ENCODE results near the gene EXOC6. TPM values are rescaled to one million over a fixed set of nuclear protein-coding genes. Genes with fewer than 3 reads are reported as not detected.

Gene EXOC6
- total RNA-seq, 8 experiments from 2014 or later, result 1.9 to 24.3 (median 14.6) TPM

GRCh38 chr10:92826061-92826460, 22.3 kb upstream of the EXOC6 start:
- Histone ChIP-seq H3K4me3 (no peak overlapping the region), H3K4me1 (replicated peaks in 1 of 2) (peaks cover 0 to 5% of the 10 kb centered on the region in 2 donors), H3K27ac (no peak overlapping the region)
- in situ Hi-C loops (cut with MboI; ENCODE audit: low pct_unique_long_range_greater_than_20kb in 2 of 9, low sequenced_read_pairs in 9 of 9, unreplicated experiment in 9 of 9), result no loop called here
- ATAC-seq (replicated peaks in 6 of 8), result no peak
- WGBS, 10 experiments, result 39 to 97% (median 75%) methylated on average over 3 to 5 of the region's 5 CpGs

- Histone ChIP-seq H3K27ac (no peak overlapping the region), H3K4me1 (replicated peaks in 1 of 2) (peaks cover 0 to 5% of the 10 kb centered on the region in 2 donors), H3K4me3 (no peak overlapping the region)
- in situ Hi-C loops (cut with MboI; ENCODE audit: low pct_unique_long_range_greater_than_20kb in 2 of 9, low sequenced_read_pairs in 9 of 9, unreplicated experiment in 9 of 9), result no loop called here
- no peak for ATAC-seq (replicated peaks in 6 of 8)
Observed at GRCh38 chr10:92826504-92826903, 21.8 kb upstream of the EXOC6 start.

- no peaks in the 10 kb centered on the region for H3K4me1 ChIP-seq (replicated peaks in 1 of 2)
- WGBS, 10 experiments, result 41 to 100% (median 76%) methylated on average over 1 to 7 of the region's 10 CpGs; no CpG with 5 or more reads in 1 of the 10 experiments
- in situ Hi-C loops (cut with MboI; ENCODE audit: low pct_unique_long_range_greater_than_20kb in 2 of 9, low sequenced_read_pairs in 9 of 9, unreplicated experiment in 9 of 9), result no loop called here
- peak in 3 of 8 experiments; percentile 66 to 88 (median 78) for ATAC-seq (replicated peaks in 6 of 8)
- no peak overlapping the region for H3K4me3 ChIP-seq
- no peak overlapping the region for H3K27ac ChIP-seq
Observed at GRCh38 chr10:92829042-92829785, 19.1 kb upstream of the EXOC6 start.

- Histone ChIP-seq H3K27ac (no peak overlapping the region), H3K4me1 (replicated peaks in 1 of 2) (no peaks in the 10 kb centered on the region), H3K4me3 (no peak overlapping the region)
- in situ Hi-C loops (cut with MboI; ENCODE audit: low pct_unique_long_range_greater_than_20kb in 2 of 9, low sequenced_read_pairs in 9 of 9, unreplicated experiment in 9 of 9), result no loop called here
- 49 to 100% (median 84%) methylated on average over 1 to 4 of the region's 4 CpGs for WGBS, 10 experiments
- ATAC-seq (replicated peaks in 6 of 8), result peak in 3 of 8 experiments; percentile 33 to 54 (median 50)
Observed at GRCh38 chr10:92829786-92830377, 18.4 kb upstream of the EXOC6 start.

GRCh38 chr10:92830478-92831389, 17.6 kb upstream of the EXOC6 start:
- Histone ChIP-seq H3K4me1 (replicated peaks in 1 of 2) (no peaks in the 10 kb centered on the region), H3K27ac (no peak overlapping the region), H3K4me3 (no peak overlapping the region)
- no peak for ATAC-seq (replicated peaks in 6 of 8)
- in situ Hi-C loops (cut with MboI; ENCODE audit: low pct_unique_long_range_greater_than_20kb in 2 of 9, low sequenced_read_pairs in 9 of 9, unreplicated experiment in 9 of 9), result no loop called here
- 77 to 100% (median 91%) methylated on average over 1 to 7 of the region's 12 CpGs; no CpG with 5 or more reads in 1 of the 10 experiments for WGBS, 10 experiments

- H3K4me1 ChIP-seq (replicated peaks in 1 of 2), result no peaks in the 10 kb centered on the region
- H3K27ac ChIP-seq, result no peak overlapping the region
- ATAC-seq (replicated peaks in 6 of 8), result no peak
- in situ Hi-C loops (cut with MboI; ENCODE audit: low pct_unique_long_range_greater_than_20kb in 2 of 9, low sequenced_read_pairs in 9 of 9, unreplicated experiment in 9 of 9), result no loop called here
- 47 to 100% (median 92%) methylated on average over 1 to 10 of the region's 10 CpGs; no CpG with 5 or more reads in 1 of the 10 experiments for WGBS, 10 experiments
- H3K4me3 ChIP-seq, result no peak overlapping the region
Observed at GRCh38 chr10:92832121-92832520, 16.2 kb upstream of the EXOC6 start.

GRCh38 chr10:92832998-92833650, 15.2 kb upstream of the EXOC6 start:
- WGBS, 10 experiments, result 10 to 70% (median 50%) methylated on average over 1 to 2 of the region's 2 CpGs; no CpG with 5 or more reads in 1 of the 10 experiments
- in situ Hi-C loops (cut with MboI; ENCODE audit: low pct_unique_long_range_greater_than_20kb in 2 of 9, low sequenced_read_pairs in 9 of 9, unreplicated experiment in 9 of 9), result no loop called here
- no peaks in the 10 kb centered on the region for H3K4me1 ChIP-seq (replicated peaks in 1 of 2)
- no peak overlapping the region for H3K4me3 ChIP-seq
- no peak overlapping the region for H3K27ac ChIP-seq
- peak in 1 of 8 experiments; percentile 14 for ATAC-seq (replicated peaks in 6 of 8)

GRCh38 chr10:92834331-92834730, 14.0 kb upstream of the EXOC6 start:
- no peak overlapping the region for H3K27ac ChIP-seq
- in situ Hi-C loops (cut with MboI; ENCODE audit: low pct_unique_long_range_greater_than_20kb in 2 of 9, low sequenced_read_pairs in 9 of 9, unreplicated experiment in 9 of 9), result no loop called here
- no peak overlapping the region for H3K4me3 ChIP-seq
- H3K4me1 ChIP-seq (replicated peaks in 1 of 2), result no peaks in the 10 kb centered on the region
- no peak for ATAC-seq (replicated peaks in 6 of 8)
- 27 to 100% (median 83%) methylated on average over 1 to 3 of the region's 3 CpGs for WGBS, 10 experiments

- ATAC-seq (replicated peaks in 6 of 8), result peak in 2 of 8 experiments; percentile 46 to 55
- in situ Hi-C loops (cut with MboI; ENCODE audit: low pct_unique_long_range_greater_than_20kb in 2 of 9, low sequenced_read_pairs in 9 of 9, unreplicated experiment in 9 of 9), result no loop called here
- H3K4me1 ChIP-seq (replicated peaks in 1 of 2), result no peaks in the 10 kb centered on the region
- H3K27ac ChIP-seq, result no peak overlapping the region
- no peak overlapping the region for H3K4me3 ChIP-seq
Observed at GRCh38 chr10:92834986-92835385, 13.3 kb upstream of the EXOC6 start.

- WGBS, 10 experiments, result 50 to 100% (median 73%) methylated on average over 1 to 4 of the region's 4 CpGs; no CpG with 5 or more reads in 1 of the 10 experiments
- Histone ChIP-seq H3K4me1 (replicated peaks in 1 of 2) (no peaks in the 10 kb centered on the region), H3K27ac (no peak overlapping the region), H3K4me3 (no peak overlapping the region)
- ATAC-seq (replicated peaks in 6 of 8), result no peak
- in situ Hi-C loops (cut with MboI; ENCODE audit: low pct_unique_long_range_greater_than_20kb in 2 of 9, low sequenced_read_pairs in 9 of 9, unreplicated experiment in 9 of 9), result no loop called here
Observed at GRCh38 chr10:92837456-92837855, 10.9 kb upstream of the EXOC6 start.

- peak in 3 of 8 experiments; percentile 42 to 58 (median 57) for ATAC-seq (replicated peaks in 6 of 8)
- Histone ChIP-seq H3K27ac (no peak overlapping the region), H3K4me3 (no peak overlapping the region), H3K4me1 (replicated peaks in 1 of 2) (no peaks in the 10 kb centered on the region)
- WGBS, 10 experiments, result 10 to 95% (median 62%) methylated on average over 1 to 7 of the region's 10 CpGs; no CpG with 5 or more reads in 1 of the 10 experiments
- in situ Hi-C loops (cut with MboI; ENCODE audit: low pct_unique_long_range_greater_than_20kb in 2 of 9, low sequenced_read_pairs in 9 of 9, unreplicated experiment in 9 of 9), result no loop called here
Observed at GRCh38 chr10:92839191-92840085, 8.9 kb upstream of the EXOC6 start.

- in situ Hi-C loops (cut with MboI; ENCODE audit: low pct_unique_long_range_greater_than_20kb in 2 of 9, low sequenced_read_pairs in 9 of 9, unreplicated experiment in 9 of 9), result no loop called here
- Histone ChIP-seq H3K27ac (no peak overlapping the region), H3K4me3 (no peak overlapping the region), H3K4me1 (replicated peaks in 1 of 2) (peaks cover 0 to 3% of the 10 kb centered on the region in 2 donors)
- ATAC-seq (replicated peaks in 6 of 8), result peak in 2 of 8 experiments; percentile 8 to 25
- 0 to 86% (median 59%) methylated on average over 1 to 3 of the region's 3 CpGs for WGBS, 10 experiments
Observed at GRCh38 chr10:92844746-92845145, 3.6 kb upstream of the EXOC6 start.
